ENCODE results near the gene LSAMP.

- TF ChIP-seq CTCF (conservative IDR thresholded peaks at IDR 0.05; ENCODE audit: low read length) (no peak), EZH2phosphoT487 (IDR thresholded peaks at IDR 0.05; ENCODE audit: borderline replicate concordance) (no peak)
These were observed 596.6 kb downstream of the LSAMP start for GRCh38 chr3:115848641-115849040.
